ENCODE data around the gene CCNL2. TPM values are rescaled to one million over a fixed set of nuclear protein-coding genes. Genes with fewer than 3 reads are reported as not detected.

The CCNL2 gene
- total and polyA plus RNA-seq, 2 experiments from 2014 or later: 166 to 284 TPM

DNA sequence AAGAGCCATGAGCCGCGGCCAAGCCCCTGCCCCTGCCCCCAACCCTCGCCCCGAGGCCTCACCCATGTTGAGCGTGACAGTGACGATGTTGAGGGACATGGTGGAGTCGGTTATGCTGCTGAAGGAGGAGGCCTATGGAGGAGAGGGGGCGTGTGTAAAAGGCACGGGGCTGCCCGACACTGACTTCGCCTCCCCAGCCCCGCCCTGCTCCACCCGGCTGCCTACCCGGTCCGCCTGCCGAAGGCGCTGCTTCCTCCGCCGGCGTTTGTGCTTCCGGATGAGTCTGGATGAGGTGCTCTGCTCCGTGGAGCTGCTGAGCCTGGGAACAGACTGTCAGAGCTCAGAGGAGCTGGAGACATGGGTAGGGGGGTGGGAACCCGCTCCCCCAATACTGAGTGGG, 59.0 kb downstream of the CCNL2 start:
- no peak for DNase-seq (ENCODE audit: low spot score)
- H3K9me3 ChIP-seq (ENCODE audit: low read depth): no peaks in the 10 kb centered on the region
- no peak for TF ChIP-seq EZH2 (IDR thresholded peaks at IDR 0.05; ENCODE audit: borderline replicate concordance)
- no peak for TF ChIP-seq EZH2phosphoT487 (IDR thresholded peaks at IDR 0.05; ENCODE audit: low read depth, severe bottlenecking, unreplicated experiment)
- TF ChIP-seq, protein P1, sequence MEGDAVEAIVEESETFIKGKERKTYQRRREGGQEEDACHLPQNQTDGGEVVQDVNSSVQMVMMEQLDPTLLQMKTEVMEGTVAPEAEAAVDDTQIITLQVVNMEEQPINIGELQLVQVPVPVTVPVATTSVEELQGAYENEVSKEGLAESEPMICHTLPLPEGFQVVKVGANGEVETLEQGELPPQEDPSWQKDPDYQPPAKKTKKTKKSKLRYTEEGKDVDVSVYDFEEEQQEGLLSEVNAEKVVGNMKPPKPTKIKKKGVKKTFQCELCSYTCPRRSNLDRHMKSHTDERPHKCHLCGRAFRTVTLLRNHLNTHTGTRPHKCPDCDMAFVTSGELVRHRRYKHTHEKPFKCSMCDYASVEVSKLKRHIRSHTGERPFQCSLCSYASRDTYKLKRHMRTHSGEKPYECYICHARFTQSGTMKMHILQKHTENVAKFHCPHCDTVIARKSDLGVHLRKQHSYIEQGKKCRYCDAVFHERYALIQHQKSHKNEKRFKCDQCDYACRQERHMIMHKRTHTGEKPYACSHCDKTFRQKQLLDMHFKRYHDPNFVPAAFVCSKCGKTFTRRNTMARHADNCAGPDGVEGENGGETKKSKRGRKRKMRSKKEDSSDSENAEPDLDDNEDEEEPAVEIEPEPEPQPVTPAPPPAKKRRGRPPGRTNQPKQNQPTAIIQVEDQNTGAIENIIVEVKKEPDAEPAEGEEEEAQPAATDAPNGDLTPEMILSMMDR (IDR thresholded peaks at IDR 0.05; ENCODE audit: poor library complexity): no peak
- H2AFZ ChIP-seq: no peak overlapping the region
- H3K4me1 ChIP-seq (ENCODE audit: insufficient read depth): peaks cover 10% of the 10 kb centered on the region
- H3K27ac ChIP-seq: no peak overlapping the region
- H3K4me3 ChIP-seq: no peak overlapping the region
- H3K9me2 ChIP-seq (replicated peaks; ENCODE audit: insufficient read depth): no peaks in the 10 kb centered on the region
- H3K27me3 ChIP-seq: no peaks in the 10 kb centered on the region
- no peaks in the 10 kb centered on the region for H3K36me3 ChIP-seq (replicated peaks; ENCODE audit: insufficient read depth, low read depth)
- peaks cover 26% of the 10 kb centered on the region for H3K79me2 ChIP-seq
- H3K4me2 ChIP-seq: no peak overlapping the region
- WGBS (ENCODE audit: low lambda C conversion rate, missing lambda C conversion rate): 92% methylated on average over 11 of the region's 23 CpGs
- peaks cover 19% of the 10 kb centered on the region for H4K20me1 ChIP-seq (ENCODE audit: insufficient read depth, poor library complexity, severe bottlenecking)

DNA sequence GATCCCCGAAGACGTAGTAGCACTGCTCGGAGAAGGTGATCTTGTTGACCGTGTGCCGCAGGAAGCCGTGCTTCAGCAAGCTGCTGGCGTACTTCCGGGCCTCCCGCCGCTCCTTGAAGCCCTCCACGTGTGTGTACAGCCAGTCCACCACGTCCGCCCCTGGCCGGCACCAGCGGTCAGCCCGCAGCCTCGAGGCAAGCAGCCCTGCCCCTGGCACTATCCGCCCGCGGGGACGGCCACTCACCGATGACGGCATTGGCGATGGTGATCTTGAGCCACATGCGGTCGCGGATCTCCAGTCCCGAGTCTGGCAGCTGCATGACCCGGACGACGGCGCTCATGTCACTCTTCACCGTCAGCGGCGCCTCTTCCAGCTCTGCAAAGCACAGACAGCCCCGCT, 60.9 kb downstream of the CCNL2 start:
- Histone ChIP-seq H3K4me3 (no peak overlapping the region), H3K4me2 (no peak overlapping the region), H3K79me2 (peaks cover 7% of the 10 kb centered on the region), H3K27me3 (no peaks in the 10 kb centered on the region), H3K27ac (no peak overlapping the region), H3K9me2 (replicated peaks; ENCODE audit: insufficient read depth) (no peaks in the 10 kb centered on the region), H2AFZ (no peak overlapping the region), H4K20me1 (ENCODE audit: insufficient read depth, poor library complexity, severe bottlenecking) (peaks cover 1% of the 10 kb centered on the region), H3K36me3 (replicated peaks; ENCODE audit: insufficient read depth, low read depth) (no peaks in the 10 kb centered on the region), H3K9me3 (ENCODE audit: low read depth) (no peaks in the 10 kb centered on the region), H3K4me1 (ENCODE audit: insufficient read depth) (no peaks in the 10 kb centered on the region)
- TF ChIP-seq, protein P1 (IDR thresholded peaks at IDR 0.05; ENCODE audit: poor library complexity): no peak
- TF ChIP-seq EZH2 (IDR thresholded peaks at IDR 0.05; ENCODE audit: borderline replicate concordance) (no peak), EZH2phosphoT487 (IDR thresholded peaks at IDR 0.05; ENCODE audit: low read depth, severe bottlenecking, unreplicated experiment) (no peak)
- 97% methylated on average over 36 of the region's 36 CpGs for WGBS (ENCODE audit: low lambda C conversion rate, missing lambda C conversion rate)
- no peak for DNase-seq (ENCODE audit: low spot score)

DNA sequence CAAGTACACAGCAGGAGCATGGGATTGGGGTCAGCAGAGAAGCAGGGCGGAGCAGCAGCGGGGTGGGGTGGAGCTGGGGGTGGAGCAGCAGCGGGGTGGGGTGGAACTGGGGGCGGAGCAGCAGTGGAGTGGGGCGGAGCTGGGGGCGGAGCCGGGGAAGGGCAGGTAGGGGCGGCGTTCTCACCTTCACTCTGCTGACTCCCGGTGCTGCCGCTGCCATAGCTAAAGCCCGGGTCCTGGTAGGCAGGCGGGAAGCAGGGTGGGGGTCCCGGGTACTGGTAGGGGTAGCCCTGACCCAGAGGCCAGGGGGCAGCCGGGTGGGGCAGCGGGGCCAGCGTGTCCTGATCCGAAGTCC, 61.4 kb downstream of the CCNL2 start:
- Histone ChIP-seq H2AFZ (no peak overlapping the region), H3K79me2 (peaks cover 2% of the 10 kb centered on the region), H3K4me3 (no peak overlapping the region), H3K9me2 (replicated peaks; ENCODE audit: insufficient read depth) (no peaks in the 10 kb centered on the region), H3K9me3 (ENCODE audit: low read depth) (no peaks in the 10 kb centered on the region), H3K4me1 (ENCODE audit: insufficient read depth) (no peaks in the 10 kb centered on the region), H3K27me3 (no peaks in the 10 kb centered on the region), H4K20me1 (ENCODE audit: insufficient read depth, poor library complexity, severe bottlenecking) (no peaks in the 10 kb centered on the region), H3K36me3 (replicated peaks; ENCODE audit: insufficient read depth, low read depth) (no peaks in the 10 kb centered on the region), H3K27ac (no peak overlapping the region), H3K4me2 (no peak overlapping the region)
- TF ChIP-seq EZH2phosphoT487 (IDR thresholded peaks at IDR 0.05; ENCODE audit: low read depth, severe bottlenecking, unreplicated experiment) (no peak), EZH2 (IDR thresholded peaks at IDR 0.05; ENCODE audit: borderline replicate concordance) (no peak)
- TF ChIP-seq, protein P1 (IDR thresholded peaks at IDR 0.05; ENCODE audit: poor library complexity): no peak
- no peak for DNase-seq (ENCODE audit: low spot score)
- 75% methylated on average over 3 of the region's 18 CpGs for WGBS (ENCODE audit: low lambda C conversion rate, missing lambda C conversion rate)

Data from hepatocyte (in vitro differentiated cells).